ENCODE data around the gene CHRM4.

- TF ChIP-seq CTCF (IDR thresholded peaks at IDR 0.05): no peak
- no peak for TF ChIP-seq POLR2A (IDR thresholded peaks at IDR 0.05)
Measured at GRCh38 chr11:46370253-46370652, 21.3 kb downstream of the CHRM4 start.
